Endodermal cell (in vitro differentiated cells): Measurements from ENCODE around the gene GGT6. TPM values are rescaled to one million over a fixed set of nuclear protein-coding genes. Genes with fewer than 3 reads are reported as not detected.

Experiments used
- DNase-seq: peaks from one replicate; pipeline ENCODE4 v3.0.0-alpha.2; 2017
- H3K27ac ChIP-seq: 2 replicates; pipeline ENCODE4 v1.5.1; 2013; ENCODE audit warnings: mild to moderate bottlenecking, low read depth, low read length, moderate library complexity
- H3K27me3 ChIP-seq: 2 replicates; pipeline ENCODE4 v1.6.1; 2013; ENCODE audit warnings: mild to moderate bottlenecking, low read length, moderate library complexity; ENCODE audit not compliant: insufficient read depth, control insufficient read depth, poor library complexity, severe bottlenecking
- H3K36me3 ChIP-seq: 2 replicates; pipeline ENCODE4 v1.7.0; 2013; ENCODE audit warnings: mild to moderate bottlenecking, low read length, moderate library complexity; ENCODE audit not compliant: control insufficient read depth, insufficient read depth
- H3K4me1 ChIP-seq: one replicate; pipeline ENCODE4 v1.7.0; 2013; ENCODE audit warnings: low read length; ENCODE audit not compliant: control insufficient read depth, insufficient read depth
- H3K4me3 ChIP-seq: 2 replicates; pipeline ENCODE4 v1.5.1; 2013; ENCODE audit warnings: mild to moderate bottlenecking, low read length, moderate library complexity
- H3K9ac ChIP-seq: 2 replicates; pipeline ENCODE4 v1.6.1; 2013; ENCODE audit warnings: mild to moderate bottlenecking, low read length, moderate library complexity; ENCODE audit not compliant: poor library complexity, severe bottlenecking; ENCODE audit errors: extremely low read depth
- H3K9me3 ChIP-seq: 2 replicates; pipeline ENCODE4 v1.6.1; 2013; ENCODE audit warnings: mild to moderate bottlenecking, low read length, moderate library complexity; ENCODE audit not compliant: control insufficient read depth
- H3K27ac Mint-ChIP-seq: 2 replicates; pipeline ENCODE4 v1.8.0; 2020; ENCODE audit warnings: mixed read lengths
- H3K27me3 Mint-ChIP-seq: 2 replicates; pipeline ENCODE4 v1.8.0; 2021; ENCODE audit warnings: mild to moderate bottlenecking, mixed read lengths; ENCODE audit not compliant: insufficient read depth
- H3K36me3 Mint-ChIP-seq: 2 replicates; pipeline ENCODE4 v1.8.0; 2020; ENCODE audit warnings: low read depth, mixed read lengths
- H3K4me1 Mint-ChIP-seq: 2 replicates; pipeline ENCODE4 v1.8.0; 2020; ENCODE audit warnings: mixed read lengths
- H3K4me3 Mint-ChIP-seq: 2 replicates; pipeline ENCODE4 v1.8.0; 2020; ENCODE audit warnings: mild to moderate bottlenecking, moderate library complexity, mixed read lengths
- H3K9me3 Mint-ChIP-seq: 2 replicates; pipeline ENCODE4 v1.8.0; 2020; ENCODE audit warnings: mild to moderate bottlenecking, mixed read lengths
- WGBS, 2 experiments: methylation state at CpG; one replicate each; pipeline versions ENCODE4 v1.1.5 to v1.1.7; 2013; ENCODE audit warnings: missing lambda C conversion rate in 2 of 2, mixed read lengths in 1 of 2; ENCODE audit not compliant: insufficient coverage in 1 of 2, insufficient read length in 1 of 2; 5-methylcytosine and 5-hydroxymethylcytosine counted together
- total RNA-seq, 2 donors: library from RNA; stranded (reverse); fragmentation: NEBNext Ultra II Directional in 1 of 2; extraction: Animal tissue kit (Norgen Biotek cat#: 25700) in 1 of 2; gene quantifications; 2 replicates in 1 of 2; 3 replicates in 1 of 2; pipeline ENCODE4 v1.2.1, GENCODE V29; 2021
- TF ChIP-seq, protein P1 (sequence below): fragments of 200-600 bp; sonication (generic); conservative IDR thresholded peaks from 2 replicates; pipeline ENCODE4 v1.5.0; 2021; ENCODE audit warnings: antibody characterized with exemption, mild to moderate bottlenecking

The GGT6 gene
- total RNA-seq, 2 donors from 2014 or later, result not detected

DNA sequence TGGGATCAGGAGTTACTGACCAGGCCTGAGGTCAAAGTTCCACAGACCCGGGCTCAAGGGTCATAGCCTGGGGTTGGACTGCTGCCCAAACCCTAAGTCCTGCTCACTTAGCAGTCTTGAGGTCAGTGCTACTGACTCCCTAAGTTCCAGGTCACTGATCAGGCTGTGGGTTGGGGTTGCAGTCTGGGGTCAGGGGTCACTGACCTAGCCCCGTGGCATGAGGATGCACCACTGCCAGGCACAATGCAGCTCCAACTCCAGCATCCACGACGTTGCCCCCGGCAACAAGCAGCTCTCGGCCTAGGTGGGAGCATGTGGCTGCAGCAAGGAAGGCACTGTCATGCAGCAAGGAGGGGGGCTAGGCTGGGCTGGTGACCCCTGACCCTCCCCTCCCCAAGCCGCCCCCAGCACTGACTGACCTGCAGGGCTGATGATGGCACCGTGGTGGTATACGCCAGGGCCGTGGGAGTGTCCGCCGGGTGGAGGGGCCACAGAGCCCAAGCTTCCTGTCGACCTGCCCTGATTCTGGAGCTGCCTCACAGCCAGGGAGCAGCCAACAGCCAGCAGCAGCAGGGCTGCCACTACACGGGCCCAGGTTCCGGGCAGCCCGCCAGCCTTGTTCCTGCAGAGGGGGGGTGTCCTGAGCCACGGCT lies 1.1 kb downstream of the GGT6 start:
- Histone ChIP-seq H3K27me3 (no peaks in the 10 kb centered on the region), H3K36me3 (no peaks in the 10 kb centered on the region), H3K4me1 (no peaks in the 10 kb centered on the region), H3K27ac (peak overlapping the region; percentile 24), H3K4me3 (no peak overlapping the region), H3K9ac (no peak overlapping the region), H3K9me3 (no peaks in the 10 kb centered on the region)
- TF ChIP-seq, protein P1, sequence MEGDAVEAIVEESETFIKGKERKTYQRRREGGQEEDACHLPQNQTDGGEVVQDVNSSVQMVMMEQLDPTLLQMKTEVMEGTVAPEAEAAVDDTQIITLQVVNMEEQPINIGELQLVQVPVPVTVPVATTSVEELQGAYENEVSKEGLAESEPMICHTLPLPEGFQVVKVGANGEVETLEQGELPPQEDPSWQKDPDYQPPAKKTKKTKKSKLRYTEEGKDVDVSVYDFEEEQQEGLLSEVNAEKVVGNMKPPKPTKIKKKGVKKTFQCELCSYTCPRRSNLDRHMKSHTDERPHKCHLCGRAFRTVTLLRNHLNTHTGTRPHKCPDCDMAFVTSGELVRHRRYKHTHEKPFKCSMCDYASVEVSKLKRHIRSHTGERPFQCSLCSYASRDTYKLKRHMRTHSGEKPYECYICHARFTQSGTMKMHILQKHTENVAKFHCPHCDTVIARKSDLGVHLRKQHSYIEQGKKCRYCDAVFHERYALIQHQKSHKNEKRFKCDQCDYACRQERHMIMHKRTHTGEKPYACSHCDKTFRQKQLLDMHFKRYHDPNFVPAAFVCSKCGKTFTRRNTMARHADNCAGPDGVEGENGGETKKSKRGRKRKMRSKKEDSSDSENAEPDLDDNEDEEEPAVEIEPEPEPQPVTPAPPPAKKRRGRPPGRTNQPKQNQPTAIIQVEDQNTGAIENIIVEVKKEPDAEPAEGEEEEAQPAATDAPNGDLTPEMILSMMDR, result no peak
- Mint-ChIP-seq H3K9me3 (no peaks in the 10 kb centered on the region), H3K27ac (no peak overlapping the region), H3K36me3 (peaks cover under 1% of the 10 kb centered on the region), H3K27me3 (peaks cover 6% of the 10 kb centered on the region), H3K4me1 (peaks cover 16% of the 10 kb centered on the region), H3K4me3 (no peak overlapping the region)
- WGBS, 2 experiments, result 88 to 89% methylated on average over 9 to 17 of the region's 17 CpGs
- DNase-seq, result no peak

DNA sequence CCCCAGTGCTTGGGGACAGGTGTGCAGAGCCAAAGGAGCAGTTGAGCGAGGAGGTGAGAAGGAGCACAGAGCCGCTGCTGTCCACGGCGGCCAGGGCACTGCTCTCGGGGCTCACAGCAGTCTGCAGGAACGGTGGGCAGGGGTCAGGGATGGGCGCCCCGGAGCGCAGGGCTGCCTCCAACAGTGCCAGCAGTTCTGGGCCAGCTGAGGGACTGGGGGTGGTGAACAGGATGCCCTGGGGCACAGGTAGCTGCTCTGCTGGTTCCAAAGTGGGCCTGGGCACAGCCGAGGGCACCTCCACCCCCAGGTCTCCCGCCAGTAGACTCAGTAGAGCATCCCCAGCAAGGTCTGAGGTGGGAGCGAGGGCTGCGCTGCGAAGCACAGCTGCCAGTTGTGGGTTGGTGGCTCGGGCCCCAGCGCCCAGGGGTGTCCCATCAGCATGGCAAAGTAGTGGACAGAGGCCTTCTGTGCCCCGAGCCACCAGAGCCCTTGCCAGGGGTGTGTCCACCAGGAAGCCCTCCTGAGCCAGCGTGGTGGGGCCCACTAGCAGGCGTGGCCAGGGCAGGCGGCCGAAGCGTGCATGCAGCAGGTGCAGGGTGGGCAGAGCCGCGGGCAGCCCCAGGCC lies 1.9 kb downstream of the GGT6 start:
- no peaks in the 10 kb centered on the region for H3K27me3 ChIP-seq
- H3K9me3 Mint-ChIP-seq, result no peaks in the 10 kb centered on the region
- WGBS, 2 experiments, result 88 to 89% methylated on average over 10 to 24 of the region's 24 CpGs
- no peaks in the 10 kb centered on the region for H3K9me3 ChIP-seq
- no peak overlapping the region for H3K27ac ChIP-seq
- H3K4me3 Mint-ChIP-seq, result no peak overlapping the region
- no peak overlapping the region for H3K4me3 ChIP-seq
- TF ChIP-seq, protein P1, result no peak
- no peak for DNase-seq
- H3K27ac Mint-ChIP-seq, result no peak overlapping the region
- peaks cover 18% of the 10 kb centered on the region for H3K4me1 Mint-ChIP-seq
- H3K36me3 ChIP-seq, result peaks cover 5% of the 10 kb centered on the region
- H3K9ac ChIP-seq, result no peak overlapping the region
- peaks cover 7% of the 10 kb centered on the region for H3K36me3 Mint-ChIP-seq
- no peaks in the 10 kb centered on the region for H3K4me1 ChIP-seq
- peaks cover 5% of the 10 kb centered on the region for H3K27me3 Mint-ChIP-seq

GRCh38 chr17:4557626-4558346 lies 2.6 kb downstream of the GGT6 start:
- no peak overlapping the region for H3K4me3 Mint-ChIP-seq
- Histone ChIP-seq H3K4me1 (no peaks in the 10 kb centered on the region), H3K9ac (no peak overlapping the region), H3K4me3 (no peak overlapping the region), H3K27ac (no peak overlapping the region), H3K27me3 (no peaks in the 10 kb centered on the region), H3K9me3 (no peaks in the 10 kb centered on the region), H3K36me3 (peaks cover 11% of the 10 kb centered on the region)
- peaks cover 18% of the 10 kb centered on the region for H3K4me1 Mint-ChIP-seq
- no peak for DNase-seq
- 80 to 92% methylated on average over 4 to 6 of the region's 6 CpGs for WGBS, 2 experiments
- TF ChIP-seq, protein P1, result no peak
- H3K27ac Mint-ChIP-seq, result no peak overlapping the region
- H3K9me3 Mint-ChIP-seq, result no peaks in the 10 kb centered on the region
- H3K36me3 Mint-ChIP-seq, result peaks cover 7% of the 10 kb centered on the region
- peaks cover 2% of the 10 kb centered on the region for H3K27me3 Mint-ChIP-seq
